ENCODE data around the gene GARRE1.

DNA sequence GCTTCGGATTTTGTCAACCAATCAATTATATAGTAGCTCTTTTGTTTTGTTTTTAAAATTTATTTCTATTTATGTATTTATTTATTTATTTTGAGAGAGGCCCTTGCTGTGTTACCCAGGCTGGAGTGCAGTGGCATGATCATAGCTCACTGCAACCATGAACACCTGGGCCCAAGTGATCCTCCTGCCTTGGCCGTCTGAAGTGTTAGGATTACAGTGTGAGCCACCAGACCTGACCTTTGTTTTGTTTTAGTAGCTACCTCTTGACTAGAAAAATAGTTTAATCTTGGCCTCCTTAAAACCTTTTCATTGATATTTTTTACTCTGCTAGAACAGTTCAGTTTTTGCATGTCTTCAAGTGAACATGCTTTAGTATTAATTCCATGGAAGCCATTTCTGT is 15.1 kb downstream of the GARRE1 start:
- no peak for TF ChIP-seq POLR2AphosphoS5 (IDR thresholded peaks at IDR 0.05)
- TF ChIP-seq, protein P1, sequence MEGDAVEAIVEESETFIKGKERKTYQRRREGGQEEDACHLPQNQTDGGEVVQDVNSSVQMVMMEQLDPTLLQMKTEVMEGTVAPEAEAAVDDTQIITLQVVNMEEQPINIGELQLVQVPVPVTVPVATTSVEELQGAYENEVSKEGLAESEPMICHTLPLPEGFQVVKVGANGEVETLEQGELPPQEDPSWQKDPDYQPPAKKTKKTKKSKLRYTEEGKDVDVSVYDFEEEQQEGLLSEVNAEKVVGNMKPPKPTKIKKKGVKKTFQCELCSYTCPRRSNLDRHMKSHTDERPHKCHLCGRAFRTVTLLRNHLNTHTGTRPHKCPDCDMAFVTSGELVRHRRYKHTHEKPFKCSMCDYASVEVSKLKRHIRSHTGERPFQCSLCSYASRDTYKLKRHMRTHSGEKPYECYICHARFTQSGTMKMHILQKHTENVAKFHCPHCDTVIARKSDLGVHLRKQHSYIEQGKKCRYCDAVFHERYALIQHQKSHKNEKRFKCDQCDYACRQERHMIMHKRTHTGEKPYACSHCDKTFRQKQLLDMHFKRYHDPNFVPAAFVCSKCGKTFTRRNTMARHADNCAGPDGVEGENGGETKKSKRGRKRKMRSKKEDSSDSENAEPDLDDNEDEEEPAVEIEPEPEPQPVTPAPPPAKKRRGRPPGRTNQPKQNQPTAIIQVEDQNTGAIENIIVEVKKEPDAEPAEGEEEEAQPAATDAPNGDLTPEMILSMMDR (IDR thresholded peaks at IDR 0.05) = no peak

Data from transverse colon (tissue), 4 donors.